Measurements from ENCODE around the gene CCDC47. TPM values are rescaled to one million over a fixed set of nuclear protein-coding genes. Genes with fewer than 3 reads are reported as not detected.

CCDC47 gene
- polyA plus RNA-seq, 1 donor (not counting 4 experiments of a cell fraction or from before 2014, with no cell fraction given) = 86.4 TPM

DNA sequence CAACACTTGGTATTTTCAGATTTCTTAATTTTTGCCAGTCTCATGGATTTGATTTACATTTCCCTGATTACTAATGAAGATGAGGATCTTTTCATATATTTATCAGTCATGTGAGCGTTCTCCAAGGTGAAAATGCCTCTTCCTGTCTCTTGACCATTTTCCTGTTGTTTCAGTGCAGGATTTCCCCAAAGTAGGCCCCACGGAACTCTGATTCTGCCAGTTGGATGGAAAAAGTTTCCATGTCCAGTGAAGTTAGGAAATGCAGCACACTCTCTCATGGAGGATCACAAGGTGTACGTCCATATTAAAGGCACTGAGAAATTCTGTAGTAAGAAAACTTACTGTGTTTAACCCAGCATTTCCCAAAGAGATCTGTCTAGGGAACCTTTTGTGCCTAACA lies 57.0 kb downstream of the CCDC47 start:
- Histone ChIP-seq H3K36me3 (ENCODE audit: control insufficient read depth in 2 of 2, extremely low read depth in 1 of 2, insufficient read depth in 2 of 2, low read length in 2 of 2) (peaks cover 4 to 5% of the 10 kb centered on the region in 2 experiments), H3K4me3 (ENCODE audit: control insufficient read depth in 2 of 3, extremely low read depth in 1 of 3, insufficient read depth in 2 of 3, low read depth in 1 of 3, low read length in 3 of 3) (no peak overlapping the region), H3K9me3 (ENCODE audit: control insufficient read depth, low read depth, low read length) (no peaks in the 10 kb centered on the region), H3K27me3 (ENCODE audit: control insufficient read depth, extremely low read depth, insufficient read depth, low read length) (no peaks in the 10 kb centered on the region), H2AFZ (ENCODE audit: control insufficient read depth, low read length) (no peak overlapping the region), H3K4me1 (ENCODE audit: control insufficient read depth, extremely low read depth, insufficient read depth, low read length) (no peaks in the 10 kb centered on the region), H3K27ac (ENCODE audit: control insufficient read depth, insufficient read depth, low read length) (no peak overlapping the region), H3K9me1 (ENCODE audit: control insufficient read depth, extremely low read depth, insufficient read depth, low read length) (no peaks in the 10 kb centered on the region), H3K79me2 (ENCODE audit: control insufficient read depth, insufficient read depth, low read length) (no peaks in the 10 kb centered on the region), H4K20me1 (ENCODE audit: control insufficient read depth, extremely low read depth, insufficient read depth, low read length) (no peaks in the 10 kb centered on the region), H3K9ac (ENCODE audit: control insufficient read depth, extremely low read depth, insufficient read depth, low read length) (no peak overlapping the region), H3K4me2 (ENCODE audit: control insufficient read depth, extremely low read depth, insufficient read depth, low read depth, low read length) (no peak overlapping the region)
- DNase-seq (ENCODE audit: low read depth, low spot score) = no peak
- TF ChIP-seq EZH2 (IDR thresholded peaks at IDR 0.05; ENCODE audit: low read length) (no peak), CTCF (optimal IDR thresholded peaks at IDR 0.05 in 1 of 3, IDR thresholded peaks at IDR 0.05 in 1 of 3, conservative IDR thresholded peaks at IDR 0.05 in 1 of 3; ENCODE audit: extremely low read depth in 1 of 3, insufficient read depth in 2 of 3, low read length in 3 of 3) (no peak)
- FAIRE-seq = no peak
- dilution Hi-C loops (cut with MboI; ENCODE audit: extremely low pct_ligation_motif_present, low sequenced_read_pairs) = no loop called here

- Histone ChIP-seq H3K4me3 (ENCODE audit: control insufficient read depth in 2 of 3, extremely low read depth in 1 of 3, insufficient read depth in 2 of 3, low read depth in 1 of 3, low read length in 3 of 3) (no peak overlapping the region), H3K36me3 (ENCODE audit: control insufficient read depth in 2 of 2, extremely low read depth in 1 of 2, insufficient read depth in 2 of 2, low read length in 2 of 2) (peaks cover 10 to 13% of the 10 kb centered on the region in 2 experiments), H2AFZ (ENCODE audit: control insufficient read depth, low read length) (no peak overlapping the region), H3K9ac (ENCODE audit: control insufficient read depth, extremely low read depth, insufficient read depth, low read length) (no peak overlapping the region), H3K4me1 (ENCODE audit: control insufficient read depth, extremely low read depth, insufficient read depth, low read length) (no peaks in the 10 kb centered on the region), H3K27me3 (ENCODE audit: control insufficient read depth, extremely low read depth, insufficient read depth, low read length) (no peaks in the 10 kb centered on the region), H3K4me2 (ENCODE audit: control insufficient read depth, extremely low read depth, insufficient read depth, low read depth, low read length) (no peak overlapping the region), H4K20me1 (ENCODE audit: control insufficient read depth, extremely low read depth, insufficient read depth, low read length) (no peaks in the 10 kb centered on the region), H3K9me1 (ENCODE audit: control insufficient read depth, extremely low read depth, insufficient read depth, low read length) (no peaks in the 10 kb centered on the region), H3K27ac (ENCODE audit: control insufficient read depth, insufficient read depth, low read length) (no peak overlapping the region), H3K9me3 (ENCODE audit: control insufficient read depth, low read depth, low read length) (no peaks in the 10 kb centered on the region), H3K79me2 (ENCODE audit: control insufficient read depth, insufficient read depth, low read length) (no peaks in the 10 kb centered on the region)
- dilution Hi-C loops (cut with MboI; ENCODE audit: extremely low pct_ligation_motif_present, low sequenced_read_pairs) = no loop called here
- no peak for FAIRE-seq
- TF ChIP-seq EZH2 (IDR thresholded peaks at IDR 0.05; ENCODE audit: low read length) (no peak), CTCF (optimal IDR thresholded peaks at IDR 0.05 in 1 of 3, IDR thresholded peaks at IDR 0.05 in 1 of 3, conservative IDR thresholded peaks at IDR 0.05 in 1 of 3; ENCODE audit: extremely low read depth in 1 of 3, insufficient read depth in 2 of 3, low read length in 3 of 3) (no peak)
- DNase-seq (ENCODE audit: low read depth, low spot score) = no peak
These were observed 58.7 kb downstream of the CCDC47 start for GRCh38 chr17:63714550-63715277.
